GM21528 (cell line): ENCODE data around the gene MADCAM1.

Experiments
- ATAC-seq: cut with Tn5 transposase; IDR thresholded peaks from one replicate; pipeline ENCODE4 v1.9.1; 2021; ENCODE audit warnings: mild to moderate bottlenecking, moderate library complexity; ENCODE audit not compliant: unreplicated experiment, low FRiP score

MADCAM1 gene

GRCh38 chr19:547836-548720 is 51.8 kb downstream of the MADCAM1 start:
- ATAC-seq, result no peak

- ATAC-seq, result no peak
These were observed 52.9 kb downstream of the MADCAM1 start for GRCh38 chr19:548886-549830.

- ATAC-seq, result no peak
These were observed 58.5 kb downstream of the MADCAM1 start for GRCh38 chr19:554817-555216.
